A549 (cell line): ENCODE measurements around the gene FRZB. TPM values are rescaled to one million over a fixed set of nuclear protein-coding genes. Genes with fewer than 3 reads are reported as not detected.

Source experiments
- ATAC-seq, 2 experiments: fragments of 200-7000 bp in 1 of 2; fragments of >200 bp in 1 of 2; cut with Nextera tagmentation in 1 of 2; cut with Tn5 transposase in 1 of 2; 3 replicates each; pipeline versions ENCODE4 v1.8.0 to v1.9.1; 2018 to 2020; ENCODE audit warnings: mild to moderate bottlenecking in 1 of 2, moderate library complexity in 1 of 2
- CTCF ChIA-PET: fragments of 300-600 bp; sonication (Branson Sonifier 250); formaldehyde crosslinking; extraction: SDS; loops from one replicate; lab custom pipeline; 2021; ENCODE audit warnings: antibody characterized with exemption, inconsistent platforms; lab: Yijun Ruan, JAX
- POLR2A ChIA-PET: fragments of 350-600 bp; formaldehyde crosslinking; extraction: SDS; loops from one replicate; lab custom pipeline; 2021; ENCODE audit warnings: antibody characterized with exemption, inconsistent platforms; lab: Yijun Ruan, JAX
- DNase-seq, 2 experiments: peaks; one replicate each; pipeline versions ENCODE4 v3.0.0 to v3.0.0-alpha.2; 2011 to 2016; ENCODE audit warnings: low read depth in 1 of 2, low spot score in 1 of 2
- FAIRE-seq: peaks from 2 replicates; lab custom pipeline; 2011; peaks lifted over from hg19 to GRCh38; lab: Jason Lieb, UNC
- H3K27ac ChIP-seq, 2 experiments: fragments of >200 bp; sonication (Bioruptor Twin); formaldehyde crosslinking; 3 replicates each; pipeline ENCODE4 v1.5.1; 2016 to 2017
- H3K4me1 ChIP-seq: fragments of >200 bp; sonication (Bioruptor Twin); formaldehyde crosslinking; 3 replicates; pipeline ENCODE4 v1.6.1; 2016
- H3K4me2 ChIP-seq: fragments of >200 bp; sonication (Bioruptor Twin); formaldehyde crosslinking; 3 replicates; pipeline ENCODE4 v1.6.1; 2016
- H3K4me3 ChIP-seq: fragments of >200 bp; sonication (Bioruptor Twin); formaldehyde crosslinking; 3 replicates; pipeline ENCODE4 v1.5.1; 2016
- H3K9me3 ChIP-seq: fragments of >200 bp; sonication (Bioruptor Twin); formaldehyde crosslinking; 3 replicates; pipeline ENCODE4 v1.6.1; 2016
- BHLHE40 ChIP-seq: IDR thresholded peaks from 2 replicates; pipeline ENCODE4 v1.6.1; 2012; ENCODE audit warnings: low read depth, low read length, inconsistent platforms
- CBX2 ChIP-seq: fragments of 200-600 bp; sonication (generic); IDR thresholded peaks from 2 replicates; pipeline ENCODE4 v1.6.1; 2016; ENCODE audit warnings: low read depth, mild to moderate bottlenecking, borderline replicate concordance
- CHD2 ChIP-seq: fragments of 150-350 bp; IDR thresholded peaks from 2 replicates; pipeline ENCODE4 v1.6.1; 2014; ENCODE audit warnings: low read length; ENCODE audit not compliant: partially characterized antibody
- FOSB ChIP-seq: fragments of 250-450 bp; sonication (Bioruptor Pico); IDR thresholded peaks from 2 replicates; pipeline ENCODE4 v1.5.0; 2020; ENCODE audit warnings: mild to moderate bottlenecking, moderate library complexity
- HDAC2 ChIP-seq: fragments of 200-600 bp; sonication (generic); IDR thresholded peaks from 2 replicates; pipeline ENCODE4 v1.6.1; 2016
- HES2 ChIP-seq: fragments of >200 bp; sonication (Bioruptor Twin); formaldehyde crosslinking; IDR thresholded peaks from 2 replicates; pipeline ENCODE4 v1.6.1; 2016
- HEYL ChIP-seq: fragments of 250-450 bp; sonication (Bioruptor Pico); IDR thresholded peaks from 2 replicates; pipeline ENCODE4 v1.8.0; 2021; ENCODE audit warnings: mild to moderate bottlenecking, moderate library complexity
- HMGXB4 ChIP-seq: fragments of 250-450 bp; sonication (Bioruptor Pico); IDR thresholded peaks from 2 replicates; pipeline ENCODE4 v1.5.0; 2021; ENCODE audit warnings: mild to moderate bottlenecking, moderate library complexity, borderline replicate concordance
- HOXA7 ChIP-seq: fragments of 250-450 bp; sonication (Bioruptor Pico); IDR thresholded peaks from 2 replicates; pipeline ENCODE4 v1.5.0; 2020; ENCODE audit warnings: mild to moderate bottlenecking, moderate library complexity
- HOXB13 ChIP-seq: fragments of 250-450 bp; sonication (Bioruptor Pico); IDR thresholded peaks from 2 replicates; pipeline ENCODE4 v1.5.0; 2020; ENCODE audit warnings: low read depth, mild to moderate bottlenecking, moderate library complexity
- PHF8 ChIP-seq: fragments of 200-600 bp; sonication (generic); IDR thresholded peaks from 2 replicates; pipeline ENCODE4 v1.6.1; 2016; ENCODE audit warnings: low read depth, mild to moderate bottlenecking, antibody characterized with exemption, moderate library complexity, borderline replicate concordance
- POLR2AphosphoS2 ChIP-seq: conservative IDR thresholded peaks from 2 replicates; pipeline ENCODE4 v1.6.1; 2012; ENCODE audit warnings: low read length, improper control_type of control experiment, inconsistent platforms
- RAD21 ChIP-seq, 2 experiments: fragments of >200 bp in 1 of 2; sonication (Bioruptor Twin) in 1 of 2; formaldehyde crosslinking in 1 of 2; IDR thresholded peaks in 1 of 2; conservative IDR thresholded peaks in 1 of 2; 2 replicates in 1 of 2; 3 replicates in 1 of 2; pipeline ENCODE4 v1.6.1; 2012 to 2018; ENCODE audit warnings: inconsistent platforms in 1 of 2
- REST ChIP-seq: fragments of 200-600 bp; sonication (generic); IDR thresholded peaks from 2 replicates; pipeline ENCODE4 v1.6.1; 2016; ENCODE audit warnings: antibody characterized with exemption, mild to moderate bottlenecking, moderate library complexity
- RFX5 ChIP-seq: fragments of 450-650 bp; IDR thresholded peaks from 2 replicates; pipeline ENCODE4 v1.7.1; 2014; ENCODE audit warnings: antibody characterized with exemption, mild to moderate bottlenecking, moderate library complexity
- TFCP2L1 ChIP-seq: fragments of 250-450 bp; sonication (Bioruptor Pico); IDR thresholded peaks from 2 replicates; pipeline ENCODE4 v1.5.0; 2021; ENCODE audit warnings: mild to moderate bottlenecking
- TP53 ChIP-seq: fragments of 250-450 bp; sonication (Bioruptor Pico); IDR thresholded peaks from 2 replicates; pipeline ENCODE4 v1.5.0; 2021; ENCODE audit warnings: mild to moderate bottlenecking, moderate library complexity
- USF2 ChIP-seq: fragments of 450-650 bp; IDR thresholded peaks from 2 replicates; pipeline ENCODE4 v1.6.1; 2014; ENCODE audit warnings: antibody characterized with exemption
- ZC3H11A ChIP-seq: fragments of 450-650 bp; IDR thresholded peaks from 2 replicates; pipeline ENCODE4 v1.6.1; 2014; ENCODE audit warnings: antibody characterized with exemption, mild to moderate bottlenecking
- ZNF302 ChIP-seq: fragments of 250-450 bp; sonication (Bioruptor Pico); IDR thresholded peaks from 2 replicates; pipeline ENCODE4 v1.9.0; 2021; ENCODE audit warnings: inconsistent platforms, mild to moderate bottlenecking, moderate library complexity
- WGBS: methylation state at CpG from one replicate; pipeline ENCODE4 v1.1.6; 2017; ENCODE audit errors: missing lambda C conversion rate; 5-methylcytosine and 5-hydroxymethylcytosine counted together
- polyA plus RNA-seq, 4 experiments: library from polyadenylated mRNA; depleted of rRNA in 3 of 4; stranded (reverse); fragments of >200 nt; fragmentation: RNase III in 1 of 4; extraction: RNeasy Plus Mini Kit Qiagen cat#74134 plus additional on column Dnase treatment in 1 of 4; gene quantifications; 2 replicates in 3 of 4; 3 replicates in 1 of 4; pipeline ENCODE4 v1.2.3, GENCODE V29; 2011 to 2017

FRZB gene
- polyA plus RNA-seq, 2 of the 4 experiments (the other 2 are of a cell fraction): 0.03 to 0.06 TPM

GRCh38 chr2:182901748-182902147, 35.3 kb upstream of the FRZB start (continued):
- TF ChIP-seq ZC3H11A: no peak

GRCh38 chr2:182898718-182899117, 32.3 kb upstream of the FRZB start:
- no peak overlapping the region for H3K27ac ChIP-seq
- H3K4me2 ChIP-seq: no peak overlapping the region
- H3K4me1 ChIP-seq: no peaks in the 10 kb centered on the region; the same call in 2 of the 3 replicates
- DNase-seq: no peak
- ATAC-seq: no peak
- H3K9me3 ChIP-seq: no peaks in the 10 kb centered on the region
- 76% methylated on average over 1 of the region's 1 CpG for WGBS
- FAIRE-seq: no peak
- TF ChIP-seq FOSB (CRISPR knock-in tag) (no peak), HMGXB4 (CRISPR knock-in tag) (no peak), ZNF302 (no peak), BHLHE40 (no peak), CHD2 (no peak), REST (no peak), CBX2 (no peak), POLR2AphosphoS2 (no peak), HDAC2 (no peak), HOXB13 (CRISPR knock-in tag) (no peak), HOXA7 (CRISPR knock-in tag) (no peak), PHF8 (no peak), TFCP2L1 (no peak), HES2 (no peak), RFX5 (no peak), USF2 (no peak), HEYL (CRISPR knock-in tag) (no peak), RAD21 (conservative IDR thresholded peaks at IDR 0.05 in 1 of 2, IDR thresholded peaks at IDR 0.05 in 1 of 2) (no peak), TP53 (CRISPR knock-in tag) (no peak)
- TF ChIP-seq, all 56 proteins: peak for 0
- ChIA-PET POLR2A (no interaction called here), CTCF (interaction anchor here (0.6 to 1.0 kb wide), 2 partner anchors 19 to 74 kb away, joined by 3 to 4 read pairs; no protein-coding TSS in a partner anchor)
- no peak overlapping the region for H3K4me3 ChIP-seq
